Measurements from ENCODE around the gene XKR8.
A peak's percentile ranks its signal among the peaks of the same experiment; 100 is the strongest.

Gene XKR8

GRCh38 chr1:27952147-27952546, 7.6 kb upstream of the XKR8 start:
- Histone ChIP-seq H3K27ac (no peak overlapping the region), H3K4me3 (no peak overlapping the region)

GRCh38 chr1:27954186-27954585, 5.6 kb upstream of the XKR8 start:
- Histone ChIP-seq H3K4me3 (no peak overlapping the region), H3K27ac (no peak overlapping the region)

- Histone ChIP-seq H3K27ac (no peak overlapping the region), H3K4me3 (no peak overlapping the region)
Measured at GRCh38 chr1:27955076-27955475, 4.7 kb upstream of the XKR8 start.

DNA sequence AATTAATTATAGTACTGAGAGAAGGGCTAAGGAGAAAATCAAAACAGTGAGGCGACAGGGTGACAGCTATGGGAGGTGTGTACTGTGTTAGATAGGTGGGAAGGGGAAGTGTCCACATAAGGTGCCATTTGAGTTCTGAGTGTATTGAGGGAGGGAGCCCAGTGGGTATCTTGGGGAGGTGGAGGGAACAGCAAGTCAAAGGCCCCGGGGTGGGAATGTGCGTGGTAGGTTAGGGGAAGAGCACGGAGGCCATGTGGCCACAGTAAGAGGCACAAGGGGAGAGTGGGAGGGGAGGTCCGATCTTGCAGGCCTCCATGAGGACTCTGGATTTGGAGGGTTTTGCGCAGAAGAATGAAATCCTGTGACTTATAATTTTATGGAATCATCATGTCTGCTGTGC, 3.0 kb upstream of the XKR8 start:
- Histone ChIP-seq H3K27ac (no peak overlapping the region), H3K4me3 (no peak overlapping the region)

DNA sequence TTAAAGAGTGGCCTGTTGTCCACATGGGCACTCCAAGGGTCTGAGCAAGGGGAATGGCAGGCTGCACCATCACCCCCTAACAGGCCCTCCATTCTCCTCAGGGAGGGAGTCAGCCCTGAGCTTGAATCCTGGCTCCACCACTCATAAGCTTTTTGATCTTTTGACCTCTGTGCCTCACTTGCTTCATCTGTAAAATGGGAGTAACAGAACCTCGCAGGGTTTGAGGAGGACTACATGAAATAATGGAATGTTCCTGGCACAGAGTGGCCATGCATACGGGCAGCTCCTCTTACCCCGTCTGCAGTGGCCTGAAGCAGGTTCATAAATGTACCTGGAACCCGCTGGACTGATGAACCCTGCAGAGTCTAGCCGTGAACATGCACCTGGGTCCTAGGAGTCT, 2.1 kb upstream of the XKR8 start:
- H3K4me3 ChIP-seq, result no peak overlapping the region
- no peak overlapping the region for H3K27ac ChIP-seq

- H3K4me3 ChIP-seq, result no peak overlapping the region
- H3K27ac ChIP-seq, result peak overlapping the region in 3 of 21 experiments; percentile 84 to 93 (median 86)
Measured at GRCh38 chr1:27958513-27958912, 1.3 kb upstream of the XKR8 start.

GRCh38 chr1:27960762-27961645, 1.2 kb downstream of the XKR8 start:
- peak overlapping the region; percentile 41 to 81 (median 64) for H3K4me3 ChIP-seq
- peak overlapping the region in 16 of 21 experiments; percentile 44 to 96 (median 84) for H3K27ac ChIP-seq

- Histone ChIP-seq H3K27ac (peak overlapping the region in 13 of 21 experiments; percentile 4 to 96 (median 87)), H3K4me3 (no peak overlapping the region)
Measured at GRCh38 chr1:27961646-27962221, 2.0 kb downstream of the XKR8 start.

DNA sequence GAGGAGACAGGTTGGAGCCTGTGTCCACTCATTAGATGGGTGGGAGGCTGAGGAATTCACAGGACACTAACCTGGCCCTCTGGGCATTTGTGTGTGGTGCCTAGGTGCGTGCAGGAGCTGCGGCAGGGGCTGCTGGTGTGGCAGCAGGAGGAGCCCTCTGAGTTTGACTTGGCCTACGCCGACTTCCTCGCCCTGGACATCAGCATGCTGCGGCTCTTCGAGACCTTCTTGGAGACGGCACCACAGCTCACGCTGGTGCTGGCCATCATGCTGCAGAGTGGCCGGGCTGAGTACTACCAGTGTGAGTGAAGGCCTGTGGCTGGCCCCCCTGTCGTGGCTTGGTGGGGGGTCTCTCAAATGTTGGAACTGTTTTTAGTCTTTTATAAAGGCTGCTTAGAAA, 3.6 kb downstream of the XKR8 start:
- Histone ChIP-seq H3K27ac (no peak overlapping the region), H3K4me3 (no peak overlapping the region)

- Histone ChIP-seq H3K27ac (peak overlapping the region in 2 of 21 experiments; percentile 9 to 16), H3K4me3 (no peak overlapping the region)
Measured at GRCh38 chr1:27966402-27967105, 6.8 kb downstream of the XKR8 start.

DNA sequence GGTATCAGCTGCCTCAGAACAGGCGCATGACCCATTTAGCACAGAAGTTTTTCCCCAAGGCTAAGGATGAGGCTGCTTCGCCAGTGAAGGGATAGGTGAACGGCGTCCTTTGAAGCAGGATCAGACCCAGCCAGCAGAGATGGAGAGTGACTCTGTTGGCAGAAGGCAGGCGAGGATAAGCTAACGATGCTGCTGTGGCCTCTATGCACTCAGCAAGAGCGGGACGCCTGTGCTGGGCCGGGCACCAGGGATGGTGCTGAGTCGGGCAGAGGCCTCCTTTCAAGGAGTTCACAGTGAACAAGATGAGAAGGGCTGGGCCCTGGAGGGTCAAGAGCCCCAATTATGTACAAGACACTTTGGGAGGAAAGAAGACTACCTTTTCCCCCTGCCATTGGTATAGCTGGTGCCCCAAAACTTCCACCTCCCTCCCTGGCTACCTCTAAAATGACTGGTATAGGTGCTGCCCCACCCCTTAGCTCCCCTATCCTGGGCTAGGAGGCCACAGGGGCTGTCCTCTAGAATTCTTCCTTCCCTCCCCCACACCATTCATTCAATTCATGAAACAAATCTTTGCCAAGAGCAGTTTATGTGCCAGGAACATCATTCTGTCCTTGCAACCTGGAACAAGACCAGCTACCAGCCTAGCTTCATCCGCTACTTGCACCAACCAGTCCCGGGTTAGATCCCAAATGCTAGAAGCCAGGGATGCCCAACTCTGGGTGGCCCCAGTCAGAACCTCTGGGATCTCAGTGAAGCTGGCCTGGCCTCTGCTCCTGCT, 7.5 kb downstream of the XKR8 start:
- peak overlapping the region in 4 of 21 experiments; percentile 16 to 69 (median 59) for H3K27ac ChIP-seq
- no peak overlapping the region for H3K4me3 ChIP-seq

DNA sequence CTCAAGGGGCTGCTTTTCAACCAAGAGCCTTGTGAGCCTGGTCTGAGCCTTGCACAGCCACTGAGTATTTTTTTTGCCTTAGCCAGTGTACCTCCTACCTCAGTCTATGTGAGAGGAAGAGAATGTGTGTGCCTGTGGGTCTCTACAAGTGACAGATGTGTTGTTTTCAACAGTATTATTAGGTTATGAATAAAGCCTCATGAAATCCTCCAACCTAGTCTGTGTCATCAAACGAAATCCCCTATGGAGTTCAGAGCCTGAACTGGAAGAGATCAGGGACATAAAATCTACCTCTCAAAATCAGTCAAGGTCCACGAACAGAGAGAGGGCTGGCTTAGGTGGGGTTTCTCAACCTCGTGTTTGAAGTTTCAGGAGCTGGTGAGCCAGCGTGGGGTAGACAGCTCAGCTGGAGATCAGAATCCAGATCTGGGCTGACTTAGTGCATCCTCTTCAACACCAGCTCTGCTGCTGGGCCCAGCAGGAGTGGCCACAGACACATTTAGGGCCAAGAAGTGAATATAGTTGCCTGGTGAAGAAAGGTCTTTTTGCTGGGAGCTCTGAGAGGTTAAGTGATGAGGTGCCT, 8.2 kb downstream of the XKR8 start:
- H3K4me3 ChIP-seq, result no peak overlapping the region
- peak overlapping the region in 10 of 21 experiments; percentile 14 to 69 (median 41) for H3K27ac ChIP-seq

- Histone ChIP-seq H3K4me3 (no peak overlapping the region), H3K27ac (peak overlapping the region in 10 of 21 experiments; percentile 29 to 69 (median 41))
Measured at GRCh38 chr1:27968692-27969091, 8.9 kb downstream of the XKR8 start.

DNA sequence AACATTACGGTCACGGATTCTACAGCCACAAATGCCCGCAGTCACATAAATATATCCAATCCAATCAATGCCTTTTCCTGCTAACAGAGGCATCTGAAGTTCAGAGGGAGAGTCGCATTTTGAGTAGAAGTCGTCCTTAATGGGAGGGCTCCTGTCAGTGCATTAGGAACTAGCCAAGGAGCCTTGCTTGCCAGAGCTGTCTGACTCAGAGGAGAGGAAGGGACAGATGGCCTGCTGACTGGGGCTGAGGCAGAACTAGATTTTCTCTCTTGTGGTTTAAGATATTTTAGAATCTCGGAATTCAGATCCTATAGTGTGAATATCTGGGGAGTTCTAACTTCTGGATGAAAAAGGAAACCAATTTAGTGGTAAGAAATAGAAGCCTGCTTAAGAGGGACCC, 10.6 kb downstream of the XKR8 start:
- Histone ChIP-seq H3K27ac (peak overlapping the region in 11 of 21 experiments; percentile 0 to 77 (median 54)), H3K4me3 (no peak overlapping the region)

DNA sequence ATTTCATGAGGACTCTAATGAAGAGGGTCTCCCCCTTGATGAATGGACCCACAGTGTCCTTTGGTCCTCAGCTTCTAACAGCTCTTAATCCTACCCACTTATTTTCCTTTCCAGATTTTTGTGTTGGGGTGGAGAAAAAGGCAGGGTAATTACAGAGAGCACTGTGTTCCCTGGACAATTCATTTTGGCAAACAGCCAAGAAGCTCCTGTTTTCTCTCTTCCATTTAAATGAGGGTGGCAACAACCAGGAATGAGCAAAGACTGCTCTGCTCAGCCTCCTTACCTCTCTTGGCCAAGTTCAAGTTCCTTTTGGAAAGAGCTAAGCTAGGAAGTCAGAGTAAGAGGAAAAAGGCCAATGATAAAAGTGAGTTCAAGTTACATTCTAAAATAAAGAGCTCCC, 11.9 kb downstream of the XKR8 start:
- Histone ChIP-seq H3K4me3 (no peak overlapping the region), H3K27ac (peak overlapping the region in 1 of 21 experiments; percentile 10)

- peak overlapping the region in 1 of 21 experiments; percentile 10 for H3K27ac ChIP-seq
- no peak overlapping the region for H3K4me3 ChIP-seq
Measured at GRCh38 chr1:27972141-27972540, 12.4 kb downstream of the XKR8 start.

- Histone ChIP-seq H3K4me3 (no peak overlapping the region), H3K27ac (no peak overlapping the region)
Measured at GRCh38 chr1:27973771-27974416, 14.1 kb downstream of the XKR8 start.

DNA sequence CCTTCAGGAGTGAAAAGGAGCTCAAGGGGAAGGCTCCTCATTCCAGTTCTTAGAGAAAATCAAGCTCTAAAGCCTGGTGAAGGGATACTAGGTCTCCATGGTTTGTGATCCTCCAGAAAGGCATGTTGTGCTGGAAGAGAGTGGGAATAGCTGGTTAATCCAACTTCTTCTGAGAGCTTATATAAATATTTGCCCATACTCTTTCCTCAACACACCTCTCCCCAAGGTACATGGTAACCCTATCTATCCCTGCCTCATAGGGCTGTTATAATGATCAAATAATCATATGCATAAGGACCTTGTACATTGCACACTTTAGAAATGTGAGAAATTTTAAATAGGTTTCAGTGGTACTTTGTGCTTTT, 14.6 kb downstream of the XKR8 start:
- H3K27ac ChIP-seq, result no peak overlapping the region
- H3K4me3 ChIP-seq, result no peak overlapping the region

Data from skin epidermis (tissue), 12 donors.